Amniotic epithelial cell (primary cell): ENCODE measurements around the gene ADGRB3.
"Not testable (repeated sequence)": the region's sequence is repeated elsewhere in the genome, so short reads cannot be mapped to it uniquely, and the experiment has no call there.

Source experiments
- DNase-seq: peaks from one replicate; pipeline ENCODE4 v3.0.0-alpha.2; 2010; ENCODE audit warnings: low read depth

The ADGRB3 gene

DNA sequence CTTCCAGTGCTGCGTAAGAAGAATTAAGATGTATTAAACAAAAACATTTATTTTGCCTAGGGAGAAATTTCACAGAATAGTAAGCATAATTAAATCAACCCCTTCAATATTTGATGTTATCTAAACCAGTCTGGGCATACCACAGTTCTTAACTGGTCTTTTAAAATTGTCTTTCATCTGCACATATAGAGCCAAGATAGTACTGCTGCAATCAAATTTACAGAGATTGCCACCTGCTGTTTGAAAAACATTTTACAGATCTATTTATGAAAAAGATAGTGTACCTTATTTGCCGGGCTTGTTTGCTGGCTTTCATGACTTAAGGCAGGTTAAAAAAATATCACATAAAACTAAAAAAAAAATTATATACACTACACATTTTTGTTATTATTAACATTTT, 323.2 kb downstream of the ADGRB3 start:
- DNase-seq: no peak

DNA sequence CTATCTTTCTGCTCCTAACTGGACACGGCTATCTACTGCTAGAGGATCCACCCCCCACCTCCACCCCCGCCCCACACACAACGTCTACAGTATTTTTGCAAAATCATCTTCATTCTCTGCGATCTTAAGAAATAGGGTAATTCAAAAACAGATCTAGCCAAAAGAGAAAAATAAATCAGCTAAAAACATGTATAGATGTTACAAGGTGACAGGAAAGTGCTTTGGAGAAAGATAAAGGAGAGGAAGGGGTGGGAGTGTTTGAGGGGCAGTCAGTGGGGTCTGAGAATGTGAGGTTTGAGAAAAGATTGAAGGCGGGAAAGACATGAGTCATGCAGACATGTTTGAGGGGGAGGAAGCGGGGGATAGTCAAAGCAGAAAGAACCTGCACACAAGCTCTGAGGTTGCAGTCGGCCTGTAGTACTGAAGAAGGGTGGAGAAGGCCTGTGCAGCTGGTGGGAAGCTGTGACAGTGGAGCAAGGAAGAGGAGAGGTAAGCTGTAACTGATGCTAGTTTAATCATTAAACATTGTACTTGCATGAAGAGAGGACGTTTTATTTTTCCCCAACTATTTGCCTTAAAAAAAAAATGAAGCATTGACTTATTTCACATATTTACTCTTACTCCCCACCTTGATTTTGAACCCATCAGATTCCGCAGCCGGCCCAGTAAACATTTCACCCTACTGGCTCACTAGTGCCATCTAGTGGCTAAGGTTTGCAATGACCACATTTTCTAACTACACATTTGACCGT, 332.6 kb downstream of the ADGRB3 start:
- peak; percentile 25 for DNase-seq

DNA sequence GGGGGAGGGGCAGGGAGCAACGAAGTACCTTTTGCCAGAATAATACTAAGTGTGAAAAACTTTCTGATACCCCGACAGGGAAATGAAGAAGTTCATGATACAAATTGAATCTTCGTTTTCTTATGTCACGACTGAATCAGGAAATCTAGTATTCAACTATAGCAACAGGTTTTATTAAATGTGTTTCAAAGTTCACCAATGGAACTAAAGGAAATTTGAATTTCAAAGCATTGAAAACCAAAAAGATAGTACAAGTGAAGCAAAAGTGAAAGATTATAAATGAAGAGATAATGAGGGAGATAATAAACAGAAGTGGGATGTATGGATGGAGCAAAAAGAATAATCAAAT, 333.2 kb downstream of the ADGRB3 start:
- DNase-seq: no peak

DNA sequence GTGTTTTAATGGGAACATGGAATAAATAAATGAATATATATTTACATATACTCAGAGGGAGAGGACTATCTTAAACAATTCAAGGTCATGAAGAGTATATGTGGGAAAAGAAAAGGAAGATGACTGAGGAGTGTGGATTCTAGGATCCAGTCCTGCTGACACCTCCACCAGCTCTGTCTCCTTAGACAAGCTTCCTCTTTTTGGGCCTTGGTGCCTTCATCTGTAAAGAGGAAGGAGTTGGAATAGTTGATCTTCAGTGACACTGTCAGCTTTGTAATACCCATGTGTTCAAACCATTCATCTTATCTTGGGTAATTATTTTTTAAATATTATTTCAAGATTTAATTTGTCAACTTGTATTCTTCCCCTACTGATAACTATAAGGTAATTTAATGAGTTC, 338.0 kb downstream of the ADGRB3 start:
- no peak for DNase-seq

DNA sequence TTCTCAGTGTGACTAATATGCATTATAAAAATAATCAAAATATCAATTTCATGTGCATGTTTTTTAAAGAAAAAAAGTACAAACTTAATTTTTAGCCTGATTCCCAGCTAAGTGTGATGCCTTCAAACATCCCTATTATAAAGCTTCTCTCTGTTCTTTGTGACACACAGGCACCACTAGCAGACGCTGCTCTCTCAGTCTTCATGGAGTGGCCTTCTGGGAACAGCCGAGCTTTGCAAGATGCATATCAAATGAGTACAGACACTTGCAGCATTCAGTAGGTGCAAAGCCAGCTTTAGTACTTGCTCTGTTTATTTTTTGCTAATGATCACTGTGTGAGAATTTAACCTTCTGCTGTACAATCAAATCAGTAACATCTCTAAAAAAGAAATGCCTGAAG, 340.0 kb downstream of the ADGRB3 start:
- no peak for DNase-seq

DNA sequence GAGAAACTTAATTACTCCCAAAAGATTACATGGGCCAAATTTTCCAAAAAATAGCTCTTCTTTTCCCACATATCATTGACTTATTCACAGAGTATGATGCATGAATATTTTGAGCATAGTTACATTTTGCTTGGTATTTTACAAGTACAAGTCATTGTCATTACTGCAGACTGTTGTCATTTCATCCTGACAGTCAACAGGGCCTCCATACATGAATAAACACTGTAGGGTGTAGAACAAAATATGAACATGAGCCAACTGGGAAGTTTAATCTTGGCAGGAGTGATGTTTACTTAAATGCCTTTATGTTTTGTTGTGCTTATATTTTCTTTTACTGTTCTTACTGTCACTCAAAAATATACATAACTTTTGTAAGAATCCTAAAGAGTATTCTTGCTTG, 340.7 kb downstream of the ADGRB3 start:
- DNase-seq: no peak

DNA sequence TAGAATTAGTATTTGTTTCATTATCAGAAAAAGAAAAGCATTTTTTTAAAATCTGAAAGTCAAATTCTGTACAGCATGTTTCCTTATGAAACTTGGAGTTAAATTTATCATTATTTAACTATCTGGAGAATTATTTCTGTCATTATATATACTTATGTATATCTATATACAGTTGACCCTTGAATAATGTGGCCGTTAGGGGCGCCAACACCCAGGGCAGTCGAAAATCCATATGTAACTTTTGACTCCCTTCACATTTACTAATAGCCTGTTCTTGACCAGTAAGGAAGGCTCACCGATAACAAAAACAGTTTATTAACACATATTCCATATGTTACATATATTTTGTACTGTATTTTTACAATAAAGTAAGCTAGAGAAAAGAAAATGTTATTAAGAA, 341.2 kb downstream of the ADGRB3 start:
- no peak for DNase-seq

DNA sequence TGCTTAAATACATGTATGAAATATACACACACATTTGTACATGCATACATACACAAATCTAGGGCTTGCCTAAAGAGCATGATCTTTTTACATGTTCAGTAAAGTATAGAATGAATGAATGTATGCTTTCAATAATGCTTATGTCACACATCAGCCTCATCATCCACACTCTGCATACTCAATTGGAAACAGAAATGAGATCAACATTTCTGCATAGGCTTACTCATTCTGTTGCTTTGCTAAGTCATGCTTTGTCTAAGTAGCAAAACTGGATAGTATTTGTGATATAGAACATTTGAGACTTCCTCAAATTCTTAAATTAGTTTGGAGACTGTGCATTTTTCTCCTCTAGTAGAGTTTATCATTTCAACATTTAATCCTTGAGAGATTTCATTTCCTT, 343.3 kb downstream of the ADGRB3 start:
- DNase-seq: no peak

DNA sequence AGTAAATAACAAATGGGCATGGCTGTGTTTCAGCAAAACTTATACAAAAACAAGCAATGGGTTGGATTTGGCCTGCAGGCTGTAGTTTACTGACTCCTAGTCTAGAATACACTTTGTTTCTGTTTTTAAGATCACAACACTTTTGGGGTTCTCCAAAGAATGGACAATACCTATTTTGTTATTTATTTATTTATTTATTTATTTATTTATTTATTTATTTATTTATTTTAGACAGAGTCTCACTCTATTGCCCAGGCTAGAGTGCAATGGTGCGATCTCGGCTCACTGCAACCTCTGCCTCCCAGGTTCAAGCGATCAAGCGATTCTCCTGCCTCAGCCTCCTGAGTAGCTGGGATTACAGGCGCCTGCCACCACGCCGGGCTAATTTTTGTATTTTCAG, 346.6 kb downstream of the ADGRB3 start:
- not testable (repeated sequence) for DNase-seq

DNA sequence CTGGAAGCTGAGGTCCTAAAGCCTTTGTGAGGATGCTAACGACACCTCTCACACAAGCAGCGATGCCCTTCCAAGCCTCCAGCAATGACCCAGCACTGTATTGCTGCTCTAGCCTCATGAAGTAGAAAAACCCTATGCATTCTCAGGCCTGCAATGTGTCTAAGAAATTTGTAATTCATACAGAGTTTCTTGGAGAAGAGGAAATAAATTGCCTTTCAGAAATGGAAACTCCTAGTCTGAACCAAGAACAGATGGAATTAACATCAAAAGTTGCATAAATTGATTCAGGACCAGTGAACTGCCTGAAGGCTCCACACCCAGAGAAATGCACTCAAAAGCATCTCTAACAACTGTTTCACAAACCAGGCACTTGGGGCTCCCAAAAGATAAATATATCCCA, 353.6 kb downstream of the ADGRB3 start:
- no peak for DNase-seq

DNA sequence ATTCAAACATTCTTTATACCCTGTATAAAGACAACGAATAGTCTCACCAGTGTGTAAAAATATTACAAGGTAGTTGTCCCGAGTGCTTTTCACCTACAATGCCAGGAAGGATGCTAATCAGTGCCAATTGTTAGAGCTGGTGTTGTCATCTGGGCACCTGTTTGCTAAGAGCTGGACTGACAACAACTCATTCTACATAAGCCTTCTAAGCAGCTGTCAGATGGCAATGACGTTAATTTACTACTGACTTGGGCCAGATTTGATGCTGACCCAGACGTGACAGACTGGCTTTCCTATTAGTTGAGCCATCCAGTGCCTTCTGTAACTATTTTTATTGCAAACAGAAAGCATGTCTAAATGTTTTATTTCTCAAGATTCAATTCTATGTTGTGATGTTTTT, 355.2 kb downstream of the ADGRB3 start:
- no peak for DNase-seq

DNA sequence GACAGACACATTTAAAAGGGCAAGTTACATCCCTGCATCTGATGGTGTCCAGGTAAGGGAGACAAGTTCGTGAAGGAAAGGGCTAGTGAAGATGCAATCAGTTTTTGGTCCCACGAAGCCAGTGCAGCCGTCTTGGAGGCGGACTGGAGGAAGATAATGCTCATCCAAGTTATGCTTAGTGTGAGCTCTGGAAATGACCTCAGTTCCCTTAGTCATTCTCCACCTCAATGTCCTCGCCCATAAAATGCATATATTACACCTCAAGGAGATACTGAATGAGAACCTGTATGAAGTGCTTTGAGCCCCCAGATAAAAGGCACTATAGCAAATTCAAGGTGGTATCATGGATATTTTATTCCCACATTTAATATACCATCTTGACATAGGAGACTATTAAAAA, 358.8 kb downstream of the ADGRB3 start:
- no peak for DNase-seq

DNA sequence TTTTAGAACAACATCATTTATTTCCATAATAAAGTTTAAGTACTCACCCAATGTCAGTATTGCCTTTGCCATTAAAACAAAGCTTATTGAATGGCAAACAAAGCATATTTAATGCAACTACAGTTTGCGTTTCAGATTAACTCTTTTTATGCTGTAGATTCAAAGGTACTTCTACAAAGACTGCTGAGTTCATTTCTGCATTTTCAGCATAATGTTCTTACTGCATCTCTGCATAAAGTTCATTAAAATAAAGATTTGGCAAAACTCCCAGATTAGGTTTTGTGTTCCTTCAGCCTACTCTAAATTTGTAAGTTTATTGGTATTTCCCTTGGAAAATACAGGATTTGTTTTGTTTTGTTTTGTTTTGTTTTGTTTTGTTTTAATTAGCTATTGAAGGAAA, 359.4 kb downstream of the ADGRB3 start:
- no peak for DNase-seq

DNA sequence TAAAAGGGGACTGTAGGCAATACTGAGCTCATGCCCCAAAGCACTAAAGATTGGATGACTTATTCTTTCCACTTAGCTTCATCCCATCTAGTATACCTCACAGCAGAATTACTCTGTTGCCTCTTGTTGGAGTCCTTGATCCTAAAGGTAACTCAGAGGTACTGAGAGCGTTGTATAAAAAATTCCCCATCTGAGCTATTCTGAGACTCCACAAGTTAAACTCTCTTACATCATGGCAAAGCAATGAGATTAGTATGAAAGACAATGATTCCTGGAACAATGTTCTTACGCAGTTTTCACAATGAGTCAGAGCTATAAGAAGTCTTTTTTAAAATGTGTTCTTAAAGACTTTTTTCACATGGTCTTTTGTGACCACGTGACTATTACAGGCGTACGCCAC, 370.1 kb downstream of the ADGRB3 start:
- no peak for DNase-seq

DNA sequence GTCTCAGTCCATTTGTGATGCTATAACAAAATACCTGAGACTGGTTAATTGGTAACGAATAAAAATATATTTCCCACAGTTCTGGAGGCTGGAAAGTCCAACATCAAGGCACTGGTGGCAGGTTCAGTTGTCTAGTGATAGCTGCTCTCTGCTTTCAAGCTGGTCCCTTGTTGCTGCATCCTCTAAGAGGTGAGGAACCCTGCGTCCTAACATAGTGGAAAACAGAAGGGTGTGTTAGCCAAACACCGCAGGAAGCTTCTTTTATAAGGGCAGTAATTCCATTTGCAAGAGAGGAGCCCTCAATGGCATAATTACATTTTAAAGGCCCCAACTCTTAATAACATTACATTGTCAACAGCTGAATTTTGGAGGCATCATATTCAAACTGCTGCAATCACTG, 372.7 kb downstream of the ADGRB3 start:
- no peak for DNase-seq

DNA sequence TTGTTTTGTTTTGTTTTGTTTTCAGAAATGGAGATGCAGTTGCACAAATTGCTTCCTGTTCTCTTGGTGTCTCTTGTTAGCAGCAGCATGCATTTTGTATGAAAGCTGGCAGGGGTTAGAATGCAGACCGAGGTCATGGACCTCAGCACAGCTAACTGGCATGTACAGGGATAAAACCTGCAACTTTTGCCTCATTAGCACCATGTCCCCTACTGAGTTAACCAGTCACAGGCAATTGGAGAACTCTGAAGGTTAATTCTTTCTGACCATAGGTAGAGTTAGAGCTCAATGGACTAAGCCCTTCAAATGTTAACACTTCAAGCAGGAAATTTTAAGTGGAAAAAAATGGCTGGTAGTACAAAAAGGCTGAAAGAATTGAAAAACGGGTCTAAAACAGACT, 377.1 kb downstream of the ADGRB3 start:
- no peak for DNase-seq

DNA sequence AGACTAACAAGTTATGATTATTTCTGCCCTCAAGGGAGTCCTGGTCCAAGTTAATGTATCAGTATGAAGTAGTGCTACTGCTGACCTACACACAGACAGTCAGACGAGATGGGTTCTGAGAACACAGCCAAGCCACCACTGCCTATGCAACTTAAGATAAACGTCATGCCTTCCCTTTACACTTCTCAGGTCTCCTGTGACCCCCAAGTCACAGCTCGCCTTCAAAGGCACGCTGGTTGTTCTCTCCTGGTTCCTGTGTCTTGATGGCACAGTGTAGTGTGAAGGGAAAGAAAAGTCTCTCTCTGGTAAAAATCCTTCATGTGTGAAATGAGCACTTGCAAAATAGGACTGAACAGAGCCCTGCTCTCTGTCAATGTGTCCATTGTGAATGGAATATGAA, 377.8 kb downstream of the ADGRB3 start:
- DNase-seq: no peak

DNA sequence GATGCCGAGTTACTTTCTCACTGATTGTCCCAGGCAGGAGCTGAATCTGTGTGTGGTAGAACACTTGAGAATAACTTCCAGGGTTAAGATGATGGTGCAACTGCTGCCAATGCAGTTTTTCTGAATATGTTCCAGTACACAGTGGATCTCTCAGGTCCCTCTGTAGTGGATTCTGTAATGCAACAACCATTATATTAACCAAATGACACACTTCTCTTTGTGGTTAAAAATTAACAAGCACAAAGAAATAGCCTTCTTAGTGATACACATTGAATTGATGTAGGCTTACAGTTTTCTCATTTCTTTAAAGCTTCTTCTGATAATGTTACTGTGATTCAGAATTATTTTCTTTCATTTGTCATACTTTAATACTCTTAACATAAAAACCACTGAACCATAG, 383.8 kb downstream of the ADGRB3 start:
- DNase-seq: no peak

DNA sequence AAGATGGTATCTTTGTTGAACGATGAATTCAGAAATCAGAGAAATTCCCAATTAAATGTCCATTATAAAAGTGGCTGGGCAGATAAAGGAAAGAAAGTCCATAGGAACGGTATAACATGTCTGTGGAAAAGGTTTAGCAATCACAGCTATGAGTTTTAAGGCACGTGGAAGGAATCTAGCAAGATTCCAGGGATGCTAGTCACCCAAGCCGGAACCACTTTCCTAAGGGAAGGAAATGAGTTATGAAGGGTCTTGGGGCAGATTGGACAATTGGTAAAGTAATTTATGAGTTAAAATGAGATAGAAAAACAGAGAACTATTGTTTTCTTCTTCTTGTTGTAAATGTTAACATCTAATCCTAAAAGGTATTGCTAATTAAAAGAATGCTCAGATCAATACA, 384.8 kb downstream of the ADGRB3 start:
- DNase-seq: peak; percentile 15

DNA sequence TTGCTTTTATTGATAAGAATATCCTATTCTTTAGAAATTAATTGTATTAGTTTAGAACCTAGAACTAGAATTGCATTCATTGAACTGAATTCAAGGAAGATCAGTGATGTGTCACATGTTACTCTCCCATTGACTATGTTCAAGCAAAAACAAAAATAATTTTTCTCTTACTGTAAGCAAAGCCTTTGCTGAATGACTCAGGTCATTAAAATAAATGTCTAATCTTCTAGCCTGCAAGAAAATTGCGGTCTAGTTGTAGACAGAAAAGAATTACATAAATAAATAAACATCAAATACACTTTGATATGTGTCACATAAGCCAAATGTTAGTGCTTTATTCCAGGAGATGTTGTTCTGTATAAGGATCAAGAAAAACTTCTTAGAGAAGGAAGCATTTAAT, 387.9 kb downstream of the ADGRB3 start:
- DNase-seq: peak; percentile 11

DNA sequence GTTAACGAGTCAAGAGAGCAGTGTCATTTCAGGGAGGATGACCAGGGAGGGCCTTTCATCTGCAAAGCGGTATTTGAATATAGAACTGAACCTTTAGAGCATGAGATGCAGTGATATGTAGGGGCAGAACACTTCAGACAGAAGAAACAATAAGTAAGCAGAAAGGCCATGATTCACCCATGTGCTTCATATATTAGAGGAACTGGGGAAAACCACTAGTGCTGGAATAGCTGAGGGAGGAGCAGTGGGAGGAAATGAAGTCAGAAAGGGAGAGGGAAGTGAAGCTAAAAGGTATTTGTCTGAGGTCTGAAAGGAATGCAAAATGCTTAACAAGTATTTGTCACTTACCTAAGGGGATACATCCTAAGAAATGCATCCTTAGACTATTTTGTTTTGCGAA, 391.2 kb downstream of the ADGRB3 start:
- no peak for DNase-seq

DNA sequence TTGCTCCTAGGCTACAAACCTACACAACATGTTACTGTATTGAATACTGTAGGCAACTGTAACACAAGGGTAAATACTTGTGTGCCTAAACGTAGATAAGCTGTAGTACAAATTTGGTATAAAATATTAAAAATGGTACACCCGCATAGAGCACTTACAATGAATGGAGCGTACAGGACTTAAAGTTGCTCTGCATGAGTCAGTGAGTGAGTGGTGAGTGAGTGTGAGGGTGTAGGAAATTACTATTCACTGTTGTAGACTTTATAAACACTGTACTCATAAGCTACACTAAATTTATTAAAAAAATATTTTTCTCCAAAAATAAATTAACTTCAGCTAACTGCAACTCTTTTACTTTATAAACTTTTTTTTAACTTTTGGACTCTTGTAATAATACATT, 391.6 kb downstream of the ADGRB3 start:
- DNase-seq: no peak

DNA sequence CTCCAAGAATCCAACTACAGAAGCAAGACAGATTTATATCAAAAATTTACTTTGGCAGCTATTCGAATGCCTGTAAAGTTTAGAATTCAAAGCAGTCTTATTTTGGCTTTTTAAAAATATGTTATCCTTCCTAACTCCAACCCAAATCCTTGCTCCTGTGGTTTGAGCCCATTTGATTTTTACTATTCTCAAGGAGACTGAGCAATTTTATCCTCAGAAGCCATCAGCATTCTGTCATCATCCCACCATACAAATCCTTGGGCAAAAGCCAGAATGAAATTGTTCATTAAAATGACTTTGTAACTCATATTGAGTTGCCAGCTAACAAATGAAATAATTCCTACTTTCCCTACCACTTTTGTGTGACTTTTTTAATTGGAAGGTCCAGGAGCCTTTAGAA, 392.8 kb downstream of the ADGRB3 start:
- no peak for DNase-seq

DNA sequence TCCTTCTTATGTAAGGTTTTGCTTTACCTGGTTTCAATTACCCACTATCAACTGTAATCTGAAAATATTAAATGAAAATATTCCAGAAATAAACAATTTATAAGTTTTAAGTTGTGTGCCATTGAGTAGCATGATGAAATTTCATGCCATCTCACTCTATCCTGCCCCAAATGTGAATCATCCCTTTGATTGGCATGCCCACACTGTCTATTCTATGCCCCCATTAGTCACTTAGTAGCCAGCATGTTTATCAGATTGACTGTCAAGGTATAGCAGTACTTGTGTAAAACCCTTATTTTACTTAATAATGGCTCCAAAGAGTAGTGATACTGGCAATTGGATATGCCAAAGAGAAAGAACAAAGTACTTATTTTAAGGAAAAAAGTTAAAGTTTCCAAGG, 403.8 kb downstream of the ADGRB3 start:
- no peak for DNase-seq

DNA sequence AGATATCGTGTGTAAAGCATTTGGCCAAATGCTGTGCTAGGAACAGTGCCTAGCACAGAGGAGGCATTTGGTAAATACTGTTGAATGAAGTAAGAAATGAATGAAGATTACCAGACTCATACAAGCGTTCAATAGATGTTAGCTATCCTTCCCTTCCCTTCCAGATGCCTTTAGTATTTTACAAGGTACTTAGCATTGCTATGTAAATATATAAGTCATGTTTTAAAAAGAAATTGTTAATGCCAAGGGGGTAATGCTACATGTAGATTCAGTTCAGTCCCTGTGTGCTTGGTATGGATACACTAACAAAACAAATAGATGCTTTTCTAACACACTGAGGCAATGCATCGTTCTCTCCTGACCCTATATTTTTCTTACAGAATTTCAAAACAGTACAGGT, 407.2 kb downstream of the ADGRB3 start:
- DNase-seq: no peak
